ENCODE data around the gene ARMC8.

- TF ChIP-seq, protein P1, sequence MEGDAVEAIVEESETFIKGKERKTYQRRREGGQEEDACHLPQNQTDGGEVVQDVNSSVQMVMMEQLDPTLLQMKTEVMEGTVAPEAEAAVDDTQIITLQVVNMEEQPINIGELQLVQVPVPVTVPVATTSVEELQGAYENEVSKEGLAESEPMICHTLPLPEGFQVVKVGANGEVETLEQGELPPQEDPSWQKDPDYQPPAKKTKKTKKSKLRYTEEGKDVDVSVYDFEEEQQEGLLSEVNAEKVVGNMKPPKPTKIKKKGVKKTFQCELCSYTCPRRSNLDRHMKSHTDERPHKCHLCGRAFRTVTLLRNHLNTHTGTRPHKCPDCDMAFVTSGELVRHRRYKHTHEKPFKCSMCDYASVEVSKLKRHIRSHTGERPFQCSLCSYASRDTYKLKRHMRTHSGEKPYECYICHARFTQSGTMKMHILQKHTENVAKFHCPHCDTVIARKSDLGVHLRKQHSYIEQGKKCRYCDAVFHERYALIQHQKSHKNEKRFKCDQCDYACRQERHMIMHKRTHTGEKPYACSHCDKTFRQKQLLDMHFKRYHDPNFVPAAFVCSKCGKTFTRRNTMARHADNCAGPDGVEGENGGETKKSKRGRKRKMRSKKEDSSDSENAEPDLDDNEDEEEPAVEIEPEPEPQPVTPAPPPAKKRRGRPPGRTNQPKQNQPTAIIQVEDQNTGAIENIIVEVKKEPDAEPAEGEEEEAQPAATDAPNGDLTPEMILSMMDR (IDR thresholded peaks at IDR 0.05): no peak
- no peak for TF ChIP-seq POLR2A (IDR thresholded peaks at IDR 0.05)
Observed at GRCh38 chr3:138234401-138235179, 47.5 kb downstream of the ARMC8 start.
